Parathyroid adenoma (tissue), 2 donors: Measurements from ENCODE around the gene RASA3.

Experiments used
- H2AFZ ChIP-seq: fragments of 300-600 bp; sonication (generic); one replicate; pipeline ENCODE4 v1.7.0; 2017; ENCODE audit warnings: antibody characterized with exemption, mild to moderate bottlenecking
- H3K27ac ChIP-seq: fragments of 300-600 bp; sonication (generic); one replicate; pipeline ENCODE4 v1.7.0; 2017
- H3K27me3 ChIP-seq: fragments of 300-600 bp; sonication (generic); one replicate; pipeline ENCODE4 v1.7.0; 2017; ENCODE audit warnings: low read length; ENCODE audit not compliant: control insufficient read depth, insufficient read depth
- H3K36me3 ChIP-seq: fragments of 300-600 bp; sonication (generic); one replicate; pipeline ENCODE4 v1.7.0; 2017; ENCODE audit warnings: low read length; ENCODE audit not compliant: control insufficient read depth, insufficient read depth
- H3K4me1 ChIP-seq: fragments of 300-600 bp; sonication (generic); one replicate; pipeline ENCODE4 v1.7.0; 2017; ENCODE audit warnings: control low read depth
- H3K4me2 ChIP-seq: fragments of 300-600 bp; sonication (generic); one replicate; pipeline ENCODE4 v1.7.0; 2017; ENCODE audit warnings: low read length
- H3K4me3 ChIP-seq: fragments of 300-600 bp; sonication (generic); one replicate; pipeline ENCODE4 v1.7.0; 2017; ENCODE audit warnings: low read depth, low read length
- H3K79me2 ChIP-seq: fragments of 300-600 bp; sonication (generic); one replicate; pipeline ENCODE4 v1.7.0; 2017; ENCODE audit warnings: control low read depth
- H3K9ac ChIP-seq: fragments of 300-600 bp; sonication (generic); one replicate; pipeline ENCODE4 v1.7.0; 2017; ENCODE audit warnings: mild to moderate bottlenecking
- H3K9me3 ChIP-seq: fragments of 300-600 bp; sonication (generic); one replicate; pipeline ENCODE4 v1.7.0; 2017; ENCODE audit warnings: low read length; ENCODE audit not compliant: control insufficient read depth
- TF ChIP-seq, protein P1 (sequence below): fragments of 300-600 bp; sonication (generic); IDR thresholded peaks from one replicate; pipeline ENCODE4 v1.7.0; 2017; ENCODE audit warnings: antibody characterized with exemption, mild to moderate bottlenecking
- donor health status: primary hyperparathyroidism.

RASA3 gene

DNA sequence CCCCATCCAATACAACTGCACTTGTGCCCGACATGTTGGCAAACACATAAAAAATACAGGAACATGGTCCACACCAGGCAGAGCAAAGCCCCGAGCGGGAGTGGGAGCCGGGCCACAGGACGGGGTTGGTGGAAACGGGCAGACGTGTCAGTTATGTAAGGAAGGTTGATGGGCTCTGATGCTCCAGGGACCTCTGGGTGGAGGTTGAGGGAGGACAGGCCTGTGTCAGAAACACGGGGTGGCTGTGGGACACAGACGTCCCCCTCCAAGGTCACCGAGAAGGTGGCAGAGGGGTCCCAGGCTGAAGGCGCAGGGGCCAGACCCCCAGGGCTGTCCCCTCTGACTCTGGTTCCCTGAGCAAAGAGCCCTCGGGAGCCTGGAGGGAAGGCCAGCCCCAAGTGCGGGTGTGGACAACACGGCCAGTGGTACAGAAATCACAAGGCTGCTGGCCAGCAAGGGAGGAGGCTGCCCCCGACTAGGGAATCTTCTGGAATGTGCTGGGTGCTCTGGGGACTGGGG, 127.2 kb downstream of the RASA3 start:
- H3K27ac ChIP-seq, result no peak overlapping the region
- H3K4me1 ChIP-seq, result no peaks in the 10 kb centered on the region
- TF ChIP-seq, protein P1, sequence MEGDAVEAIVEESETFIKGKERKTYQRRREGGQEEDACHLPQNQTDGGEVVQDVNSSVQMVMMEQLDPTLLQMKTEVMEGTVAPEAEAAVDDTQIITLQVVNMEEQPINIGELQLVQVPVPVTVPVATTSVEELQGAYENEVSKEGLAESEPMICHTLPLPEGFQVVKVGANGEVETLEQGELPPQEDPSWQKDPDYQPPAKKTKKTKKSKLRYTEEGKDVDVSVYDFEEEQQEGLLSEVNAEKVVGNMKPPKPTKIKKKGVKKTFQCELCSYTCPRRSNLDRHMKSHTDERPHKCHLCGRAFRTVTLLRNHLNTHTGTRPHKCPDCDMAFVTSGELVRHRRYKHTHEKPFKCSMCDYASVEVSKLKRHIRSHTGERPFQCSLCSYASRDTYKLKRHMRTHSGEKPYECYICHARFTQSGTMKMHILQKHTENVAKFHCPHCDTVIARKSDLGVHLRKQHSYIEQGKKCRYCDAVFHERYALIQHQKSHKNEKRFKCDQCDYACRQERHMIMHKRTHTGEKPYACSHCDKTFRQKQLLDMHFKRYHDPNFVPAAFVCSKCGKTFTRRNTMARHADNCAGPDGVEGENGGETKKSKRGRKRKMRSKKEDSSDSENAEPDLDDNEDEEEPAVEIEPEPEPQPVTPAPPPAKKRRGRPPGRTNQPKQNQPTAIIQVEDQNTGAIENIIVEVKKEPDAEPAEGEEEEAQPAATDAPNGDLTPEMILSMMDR, result no peak
- no peak overlapping the region for H2AFZ ChIP-seq
- H3K4me3 ChIP-seq, result no peak overlapping the region
- no peak overlapping the region for H3K4me2 ChIP-seq
- no peaks in the 10 kb centered on the region for H3K79me2 ChIP-seq
- H3K9ac ChIP-seq, result no peak overlapping the region
- no peaks in the 10 kb centered on the region for H3K9me3 ChIP-seq
- H3K27me3 ChIP-seq, result no peaks in the 10 kb centered on the region
- no peaks in the 10 kb centered on the region for H3K36me3 ChIP-seq

DNA sequence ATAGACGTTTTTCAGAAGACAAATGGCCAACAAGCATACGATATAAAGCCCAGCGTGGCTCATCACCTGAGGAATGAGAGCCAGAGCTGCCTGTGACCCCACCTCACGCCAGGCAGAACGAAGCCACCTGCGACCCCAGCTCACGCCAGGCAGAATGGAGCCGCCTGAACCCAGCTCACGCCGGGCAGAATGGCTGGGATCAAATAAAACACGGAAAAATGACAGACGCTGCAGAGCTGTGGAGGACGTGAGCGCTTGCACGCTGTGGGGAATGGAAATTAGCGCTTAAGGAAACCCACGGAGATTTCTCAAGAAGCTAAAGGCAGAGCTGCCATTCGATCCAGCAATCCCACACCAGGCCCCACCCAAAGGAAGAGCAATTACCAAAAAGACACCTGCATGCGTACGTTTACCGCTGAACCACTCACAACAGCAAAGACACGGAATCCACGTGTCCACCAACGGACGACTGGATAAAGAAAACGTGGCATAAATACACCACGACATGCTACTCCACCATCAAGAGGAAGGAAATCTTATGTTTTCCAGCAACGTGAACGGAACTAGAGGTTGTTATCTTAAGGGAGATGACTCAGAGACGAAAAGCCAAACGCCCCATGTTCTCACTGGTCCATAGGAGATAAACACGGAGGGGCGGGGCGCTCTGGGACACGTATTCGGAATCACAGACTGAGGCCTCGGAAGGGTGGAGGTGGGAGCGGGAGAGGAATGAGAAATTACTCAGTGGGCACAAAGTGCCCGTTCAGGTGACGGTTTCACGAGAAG, 127.8 kb downstream of the RASA3 start:
- H3K4me1 ChIP-seq, result no peaks in the 10 kb centered on the region
- H3K27ac ChIP-seq, result no peak overlapping the region
- no peak overlapping the region for H3K4me3 ChIP-seq

DNA sequence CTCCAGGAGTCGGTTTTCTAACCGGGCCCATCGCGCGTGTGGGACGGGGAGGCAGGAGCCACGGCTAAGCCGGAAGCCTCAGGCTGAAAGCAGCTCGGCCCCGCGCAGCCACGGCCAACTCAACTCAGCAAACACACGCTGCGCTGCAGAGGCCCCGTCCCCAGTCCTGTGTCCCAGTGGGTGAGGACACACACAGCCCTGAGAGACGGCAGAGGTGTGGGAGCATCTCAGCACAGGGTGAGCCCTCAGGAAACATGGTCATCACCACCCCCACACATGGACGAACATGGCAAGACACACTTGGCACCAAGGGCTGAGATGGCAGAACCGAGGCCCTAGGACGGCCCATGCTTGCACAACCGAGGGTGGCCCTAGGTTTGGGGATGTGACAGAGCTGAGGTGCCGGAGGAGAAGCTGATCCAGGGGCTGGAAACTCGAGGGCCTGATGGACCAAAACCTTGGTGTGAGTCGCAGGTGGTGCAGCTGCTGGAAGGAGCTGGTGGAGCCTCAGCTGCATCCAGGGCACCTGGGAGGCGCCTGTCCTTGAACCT, 129.6 kb downstream of the RASA3 start:
- Histone ChIP-seq H3K79me2 (no peaks in the 10 kb centered on the region), H2AFZ (no peak overlapping the region), H3K9me3 (no peaks in the 10 kb centered on the region), H3K4me2 (no peak overlapping the region), H3K4me1 (no peaks in the 10 kb centered on the region), H3K4me3 (no peak overlapping the region), H3K27ac (no peak overlapping the region), H3K27me3 (no peaks in the 10 kb centered on the region), H3K9ac (no peak overlapping the region), H3K36me3 (no peaks in the 10 kb centered on the region)
- TF ChIP-seq, protein P1, result no peak

More for the DNA sequence above, 127.8 kb downstream of the RASA3 start:
- Histone ChIP-seq H3K27me3 (no peaks in the 10 kb centered on the region), H2AFZ (no peak overlapping the region), H3K9ac (no peak overlapping the region), H3K79me2 (no peaks in the 10 kb centered on the region), H3K36me3 (no peaks in the 10 kb centered on the region), H3K9me3 (no peaks in the 10 kb centered on the region), H3K4me2 (no peak overlapping the region)
- TF ChIP-seq, protein P1, result no peak

DNA sequence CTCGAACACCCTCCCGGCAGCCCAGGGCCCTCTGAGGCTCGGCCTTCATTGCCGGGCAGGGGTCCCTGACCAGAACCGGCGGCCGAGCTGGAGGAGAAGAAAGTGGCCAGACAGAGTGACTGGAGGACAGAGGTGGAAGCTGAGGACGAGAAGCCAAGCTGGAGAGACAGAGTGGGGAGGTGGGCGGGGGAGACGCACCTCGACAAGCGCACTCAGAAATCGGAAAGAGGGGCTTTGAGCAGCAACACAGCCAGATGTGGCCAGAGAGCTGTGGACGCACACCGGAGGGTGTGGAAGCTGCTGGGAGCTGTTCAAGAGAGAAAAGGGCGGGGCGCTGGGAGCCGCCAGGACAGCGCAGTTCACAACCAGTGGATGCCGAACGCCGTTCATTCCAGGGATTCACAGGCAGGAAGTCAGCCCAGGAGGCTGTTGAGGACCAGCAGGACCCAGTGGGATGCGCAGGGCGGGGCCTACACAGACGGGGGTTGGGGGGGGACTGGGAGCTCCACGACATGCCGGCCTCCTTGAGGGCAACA, 130.3 kb downstream of the RASA3 start:
- Histone ChIP-seq H3K9ac (no peak overlapping the region), H3K36me3 (no peaks in the 10 kb centered on the region), H3K79me2 (no peaks in the 10 kb centered on the region), H2AFZ (no peak overlapping the region), H3K4me3 (no peak overlapping the region), H3K4me1 (no peaks in the 10 kb centered on the region), H3K27me3 (no peaks in the 10 kb centered on the region), H3K9me3 (no peaks in the 10 kb centered on the region), H3K27ac (no peak overlapping the region), H3K4me2 (no peak overlapping the region)
- TF ChIP-seq, protein P1, result no peak
